Cardiac muscle cell (in vitro differentiated cells and primary cell): ENCODE data around the gene CNTRL. TPM values are rescaled to one million over a fixed set of nuclear protein-coding genes. Genes with fewer than 3 reads are reported as not detected.

Experiments used
- DNase-seq, 2 donors: peaks; one replicate each; pipeline versions ENCODE4 v3.0.0 to v3.0.0-alpha.2; 2010 to 2017; ENCODE audit warnings: low read depth in 1 of 2, low spot score in 1 of 2
- H3K27ac ChIP-seq: fragments of 200-600 bp; sonication (generic); 2 replicates; pipeline ENCODE4 v1.5.1; 2016
- H3K27me3 ChIP-seq: fragments of 200-600 bp; sonication (generic); 2 replicates; pipeline ENCODE4 v1.6.0; 2016; ENCODE audit warnings: control low read depth
- H3K36me3 ChIP-seq: fragments of 200-600 bp; sonication (generic); 2 replicates; pipeline ENCODE4 v1.5.1; 2016; ENCODE audit warnings: control low read depth
- H3K4me1 ChIP-seq: fragments of 200-600 bp; sonication (generic); 2 replicates; pipeline ENCODE4 v1.8.1; 2017; ENCODE audit warnings: low read depth, mild to moderate bottlenecking, mixed run types
- H3K4me3 ChIP-seq: fragments of 200-600 bp; sonication (generic); 2 replicates; pipeline ENCODE4 v1.5.1; 2016; ENCODE audit warnings: mild to moderate bottlenecking
- H3K9me3 ChIP-seq: fragments of 200-600 bp; sonication (generic); 2 replicates; pipeline ENCODE4 v1.5.1; 2017; ENCODE audit warnings: low read depth, mild to moderate bottlenecking, control low read depth
- CTCF ChIP-seq: IDR thresholded peaks from 2 replicates; pipeline ENCODE4 v1.5.1; 2012; ENCODE audit warnings: low read depth, mild to moderate bottlenecking, low read length
- polyA plus RNA-seq: library from polyadenylated mRNA; unstranded; fragments of >200 nt; fragmentation: Nextera tagmentation; extraction: Ambion mirVana; gene quantifications from 2 replicates; pipeline ENCODE4 v1.2.1, GENCODE V29; 2016
- total RNA-seq: library from RNA; depleted of rRNA; stranded (reverse); fragments of >200 nt; gene quantifications from 2 replicates; pipeline ENCODE4 v1.2.3, GENCODE V29; 2016

Gene CNTRL
- total and polyA plus RNA-seq, 2 experiments from 2014 or later: 6.3 to 24.6 TPM

GRCh38 chr9:121135642-121136041 is 60.9 kb downstream of the CNTRL start:
- TF ChIP-seq CTCF: no peak
- no peaks in the 10 kb centered on the region for H3K27me3 ChIP-seq
- H3K36me3 ChIP-seq: peaks cover 10% of the 10 kb centered on the region
- peaks cover 9% of the 10 kb centered on the region for H3K4me1 ChIP-seq
- H3K4me3 ChIP-seq: no peak overlapping the region
- no peak overlapping the region for H3K27ac ChIP-seq
- no peaks in the 10 kb centered on the region for H3K9me3 ChIP-seq
- DNase-seq: no peak

GRCh38 chr9:121138561-121138960 is 63.8 kb downstream of the CNTRL start:
- no peaks in the 10 kb centered on the region for H3K27me3 ChIP-seq
- no peak for DNase-seq
- no peak overlapping the region for H3K4me3 ChIP-seq
- H3K9me3 ChIP-seq: no peaks in the 10 kb centered on the region
- H3K4me1 ChIP-seq: peaks cover 18% of the 10 kb centered on the region
- H3K36me3 ChIP-seq: peaks cover 18% of the 10 kb centered on the region
- no peak for TF ChIP-seq CTCF
- no peak overlapping the region for H3K27ac ChIP-seq

- no peak for TF ChIP-seq CTCF
Measured at GRCh38 chr9:121138973-121139372, 64.2 kb downstream of the CNTRL start.

GRCh38 chr9:121140162-121140561 is 65.4 kb downstream of the CNTRL start:
- no peaks in the 10 kb centered on the region for H3K27me3 ChIP-seq
- H3K4me3 ChIP-seq: no peak overlapping the region
- no peak for TF ChIP-seq CTCF
- no peak overlapping the region for H3K27ac ChIP-seq
- H3K9me3 ChIP-seq: no peaks in the 10 kb centered on the region
- peaks cover 29% of the 10 kb centered on the region for H3K36me3 ChIP-seq
- H3K4me1 ChIP-seq: peaks cover 18% of the 10 kb centered on the region
- DNase-seq: no peak

More at GRCh38 chr9:121138973-121139372, 64.2 kb downstream of the CNTRL start:
- Histone ChIP-seq H3K27me3 (no peaks in the 10 kb centered on the region), H3K9me3 (no peaks in the 10 kb centered on the region), H3K4me3 (no peak overlapping the region), H3K4me1 (peaks cover 18% of the 10 kb centered on the region), H3K36me3 (peaks cover 20% of the 10 kb centered on the region), H3K27ac (no peak overlapping the region)
- no peak for DNase-seq

- Histone ChIP-seq H3K4me1 (peaks cover 18% of the 10 kb centered on the region), H3K36me3 (peaks cover 32% of the 10 kb centered on the region), H3K27me3 (no peaks in the 10 kb centered on the region), H3K4me3 (no peak overlapping the region), H3K9me3 (no peaks in the 10 kb centered on the region), H3K27ac (no peak overlapping the region)
- TF ChIP-seq CTCF: no peak
- no peak for DNase-seq
Measured at GRCh38 chr9:121141306-121141705, 66.6 kb downstream of the CNTRL start.

GRCh38 chr9:121141706-121142105 is 67.0 kb downstream of the CNTRL start:
- DNase-seq: no peak
- peaks cover 36% of the 10 kb centered on the region for H3K36me3 ChIP-seq

More at GRCh38 chr9:121141706-121142105, 67.0 kb downstream of the CNTRL start:
- Histone ChIP-seq H3K4me3 (no peak overlapping the region), H3K9me3 (no peaks in the 10 kb centered on the region), H3K4me1 (peaks cover 18% of the 10 kb centered on the region), H3K27me3 (no peaks in the 10 kb centered on the region), H3K27ac (no peak overlapping the region)
- TF ChIP-seq CTCF: no peak
